ENCODE measurements around the gene EP300. TPM values are rescaled to one million over a fixed set of nuclear protein-coding genes. Genes with fewer than 3 reads are reported as not detected.

EP300 gene
- total RNA-seq, 1 donor from 2014 or later, result 89.2 TPM

- peaks cover 14% of the 10 kb centered on the region for H3K4me1 Mint-ChIP-seq
- H3K4me3 Mint-ChIP-seq, result peak overlapping the region; percentile 83
- H3K27me3 Mint-ChIP-seq (ENCODE audit: low read depth), result peaks cover 12% of the 10 kb centered on the region
- no peaks in the 10 kb centered on the region for H3K9me3 Mint-ChIP-seq
- no peak for TF ChIP-seq CTCF (conservative IDR thresholded peaks at IDR 0.05)
- DNase-seq (ENCODE audit: low read depth, low spot score), result no peak
- no peak overlapping the region for H3K27ac Mint-ChIP-seq (ENCODE audit: unreplicated experiment)
- peaks cover 8% of the 10 kb centered on the region for H3K36me3 Mint-ChIP-seq (ENCODE audit: low read depth)
These were observed 114.3 kb downstream of the EP300 start for GRCh38 chr22:41206719-41207118.

GRCh38 chr22:41215409-41215808 lies 123.0 kb downstream of the EP300 start:
- H3K36me3 Mint-ChIP-seq (ENCODE audit: low read depth), result peaks cover 39% of the 10 kb centered on the region
- no peak overlapping the region for H3K4me3 Mint-ChIP-seq
- H3K27ac Mint-ChIP-seq (ENCODE audit: unreplicated experiment), result no peak overlapping the region
- H3K9me3 Mint-ChIP-seq, result peaks cover 3% of the 10 kb centered on the region
- H3K27me3 Mint-ChIP-seq (ENCODE audit: low read depth), result no peaks in the 10 kb centered on the region
- no peak for DNase-seq (ENCODE audit: low read depth, low spot score)
- peaks cover 20% of the 10 kb centered on the region for H3K4me1 Mint-ChIP-seq
- no peak for TF ChIP-seq CTCF (conservative IDR thresholded peaks at IDR 0.05)

- no peak overlapping the region for H3K4me3 Mint-ChIP-seq
- no peak for DNase-seq (ENCODE audit: low read depth, low spot score)
- peaks cover 20% of the 10 kb centered on the region for H3K4me1 Mint-ChIP-seq
- peaks cover 3% of the 10 kb centered on the region for H3K9me3 Mint-ChIP-seq
- H3K27me3 Mint-ChIP-seq (ENCODE audit: low read depth), result no peaks in the 10 kb centered on the region
- H3K27ac Mint-ChIP-seq (ENCODE audit: unreplicated experiment), result no peak overlapping the region
- TF ChIP-seq CTCF (conservative IDR thresholded peaks at IDR 0.05), result no peak
- H3K36me3 Mint-ChIP-seq (ENCODE audit: low read depth), result peaks cover 36% of the 10 kb centered on the region
These were observed 123.5 kb downstream of the EP300 start for GRCh38 chr22:41215926-41216325.

DNA sequence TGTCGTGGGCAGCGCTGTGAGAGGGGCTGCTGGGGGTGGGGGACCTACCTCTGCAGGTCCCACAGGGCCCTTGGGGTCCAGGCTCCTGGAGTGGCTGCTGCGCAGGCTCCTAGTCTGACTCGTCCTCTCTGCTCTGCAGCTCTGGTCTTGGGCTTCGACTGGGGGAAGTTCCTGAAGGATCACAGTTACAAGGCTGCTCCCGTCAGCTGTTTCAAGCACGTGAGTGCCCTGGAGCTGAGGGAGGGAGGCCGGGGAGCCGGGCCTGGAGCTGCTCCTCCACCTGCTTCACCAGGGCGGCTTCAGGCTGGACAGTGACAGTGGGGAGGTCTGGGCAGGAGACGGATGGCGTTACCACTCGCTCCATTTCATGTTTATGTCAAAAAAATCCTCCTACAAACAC lies 124.6 kb downstream of the EP300 start:
- H3K9me3 Mint-ChIP-seq, result peaks cover 3% of the 10 kb centered on the region
- peaks cover 20% of the 10 kb centered on the region for H3K4me1 Mint-ChIP-seq
- H3K27me3 Mint-ChIP-seq (ENCODE audit: low read depth), result no peaks in the 10 kb centered on the region
- DNase-seq (ENCODE audit: low read depth, low spot score), result no peak
- no peak for TF ChIP-seq CTCF (conservative IDR thresholded peaks at IDR 0.05)
- H3K27ac Mint-ChIP-seq (ENCODE audit: unreplicated experiment), result no peak overlapping the region
- H3K4me3 Mint-ChIP-seq, result no peak overlapping the region
- H3K36me3 Mint-ChIP-seq (ENCODE audit: low read depth), result peaks cover 38% of the 10 kb centered on the region

GRCh38 chr22:41217553-41218157 lies 125.3 kb downstream of the EP300 start:
- Mint-ChIP-seq H3K27me3 (ENCODE audit: low read depth) (no peaks in the 10 kb centered on the region), H3K9me3 (peaks cover 3% of the 10 kb centered on the region), H3K4me1 (peaks cover 20% of the 10 kb centered on the region), H3K27ac (ENCODE audit: unreplicated experiment) (peak overlapping the region; percentile 94), H3K4me3 (peak overlapping the region; percentile 38), H3K36me3 (ENCODE audit: low read depth) (peaks cover 36% of the 10 kb centered on the region)
- peak; percentile 50 for DNase-seq (ENCODE audit: low read depth, low spot score)
- no peak for TF ChIP-seq CTCF (conservative IDR thresholded peaks at IDR 0.05)
